ENCODE measurements around the gene OR6P1.

OR6P1 gene

GRCh38 chr1:158520955-158521665 is 49.3 kb downstream of the OR6P1 start:
- H3K9ac ChIP-seq: no peak overlapping the region
- H3K4me3 ChIP-seq: no peak overlapping the region
- no peaks in the 10 kb centered on the region for H3K4me1 ChIP-seq
- H3K36me3 ChIP-seq: no peaks in the 10 kb centered on the region
- no peak overlapping the region for H3K27ac ChIP-seq
- no peaks in the 10 kb centered on the region for H3K9me3 ChIP-seq
- no peak overlapping the region for H3K4me2 ChIP-seq
- H4K20me1 ChIP-seq: no peaks in the 10 kb centered on the region
- no peak for TF ChIP-seq Cebpa-rat (IDR thresholded peaks at IDR 0.05)
- no peaks in the 10 kb centered on the region for H3K27me3 ChIP-seq

- Histone ChIP-seq H3K27ac (no peak overlapping the region), H3K9ac (no peak overlapping the region), H3K9me3 (no peaks in the 10 kb centered on the region), H3K4me3 (no peak overlapping the region), H3K4me2 (no peak overlapping the region), H3K36me3 (no peaks in the 10 kb centered on the region), H3K4me1 (no peaks in the 10 kb centered on the region), H4K20me1 (no peaks in the 10 kb centered on the region), H3K27me3 (no peaks in the 10 kb centered on the region)
- TF ChIP-seq Cebpa-rat (IDR thresholded peaks at IDR 0.05): no peak
Observed at GRCh38 chr1:158520021-158520420, 50.4 kb downstream of the OR6P1 start.

GRCh38 chr1:158516966-158517365 is 53.4 kb downstream of the OR6P1 start:
- Histone ChIP-seq H3K4me3 (no peak overlapping the region), H3K9me3 (no peaks in the 10 kb centered on the region), H3K27ac (no peak overlapping the region), H3K4me2 (no peak overlapping the region), H3K9ac (no peak overlapping the region), H4K20me1 (no peaks in the 10 kb centered on the region), H3K36me3 (no peaks in the 10 kb centered on the region), H3K4me1 (no peaks in the 10 kb centered on the region), H3K27me3 (no peaks in the 10 kb centered on the region)
- TF ChIP-seq Cebpa-rat (IDR thresholded peaks at IDR 0.05): no peak

All from BLaER1 (cell line).